HS-5 (cell line): ENCODE results near the gene LRP1B.

ENCODE experiments used
- DNase-seq: peaks from one replicate; pipeline ENCODE4 v3.0.0-alpha.2; 2012; ENCODE audit warnings: low read depth

Gene LRP1B

DNA sequence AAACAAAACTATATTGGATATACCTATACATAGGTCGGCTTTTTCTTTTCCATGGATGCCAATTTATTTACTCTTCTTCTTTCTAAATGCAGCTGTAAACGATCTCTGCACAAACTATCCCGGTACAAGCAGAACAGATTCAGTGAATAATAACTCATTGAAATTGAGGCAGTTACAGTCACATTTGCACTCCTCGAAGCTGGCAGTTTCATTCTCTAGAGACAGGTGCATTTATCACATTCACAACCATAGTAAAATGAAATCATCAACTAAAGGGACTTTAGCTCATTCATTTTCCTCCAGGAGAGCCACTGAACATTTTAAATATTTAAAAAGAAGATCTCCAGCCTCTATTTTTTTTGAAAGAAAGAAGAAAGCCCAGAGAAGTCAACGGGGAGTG is 551.7 kb downstream of the LRP1B start:
- DNase-seq = no peak

DNA sequence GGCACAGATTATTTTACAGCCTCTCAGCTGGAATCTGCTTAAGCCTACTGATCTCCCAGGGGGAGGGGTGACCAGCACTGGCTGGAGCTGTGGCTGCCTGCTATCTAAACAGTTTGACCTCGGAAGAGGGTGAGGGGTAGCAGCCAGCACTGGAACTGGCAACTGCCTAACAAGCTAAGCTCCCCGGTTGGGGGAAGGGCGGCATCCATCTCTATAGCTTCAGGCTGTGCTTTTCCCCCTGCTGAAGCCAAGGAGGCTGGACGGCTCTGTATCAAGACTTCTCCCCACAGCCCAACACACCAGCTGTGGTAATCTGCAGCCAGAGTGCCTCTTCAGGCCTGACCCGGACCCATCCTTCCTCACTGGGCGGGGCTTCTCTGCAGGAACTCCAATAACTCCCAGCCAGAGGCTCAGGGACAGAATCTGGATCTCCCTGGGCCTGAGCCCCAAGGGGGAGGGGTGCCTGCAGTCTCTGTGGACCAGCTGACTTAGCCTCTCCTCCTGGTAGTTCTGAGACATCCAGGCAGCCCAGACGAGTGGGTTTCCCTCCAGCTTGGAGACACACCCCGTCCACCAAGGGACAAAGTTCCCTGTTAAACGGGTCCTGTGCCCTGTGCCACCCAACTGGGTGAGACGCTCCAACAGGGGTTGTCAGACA is 560.2 kb downstream of the LRP1B start:
- no peak for DNase-seq

DNA sequence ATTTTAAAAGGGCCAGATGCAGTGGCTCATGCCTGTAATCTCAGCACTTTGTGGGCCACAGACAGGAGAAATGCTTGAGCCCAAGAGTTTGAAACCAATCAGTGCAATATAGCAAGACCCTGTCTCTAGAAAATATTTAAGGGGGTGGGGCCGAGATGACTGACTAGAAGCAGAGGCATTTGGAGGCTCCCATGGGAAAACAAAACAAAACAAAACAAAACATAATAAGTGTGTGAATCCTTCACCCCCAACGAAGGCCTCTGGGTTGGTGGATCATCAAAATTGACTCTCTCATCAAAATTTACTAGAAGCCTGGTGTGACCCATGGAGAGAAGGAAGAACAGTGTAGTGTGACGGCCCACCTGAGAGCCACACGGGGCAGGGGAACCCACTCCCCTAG is 560.9 kb downstream of the LRP1B start:
- no peak for DNase-seq

DNA sequence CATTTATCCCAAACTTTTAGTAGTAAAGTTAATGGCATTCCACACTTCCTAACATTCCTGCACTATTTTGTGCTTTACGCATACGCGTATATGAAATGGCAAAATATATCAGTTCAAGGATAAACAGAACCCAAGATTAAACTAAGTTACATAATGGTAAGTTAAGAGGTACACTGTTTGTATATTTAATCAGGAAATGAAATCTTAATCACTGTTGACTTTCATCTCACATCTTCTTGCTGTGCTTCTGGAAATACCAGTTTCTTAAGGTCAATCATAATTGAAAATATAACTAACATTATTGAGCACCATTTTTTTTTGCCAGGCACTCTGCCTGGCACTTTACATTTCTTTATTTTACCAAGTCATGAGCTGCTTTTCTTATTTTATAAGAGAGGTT is 565.2 kb downstream of the LRP1B start:
- DNase-seq = no peak

DNA sequence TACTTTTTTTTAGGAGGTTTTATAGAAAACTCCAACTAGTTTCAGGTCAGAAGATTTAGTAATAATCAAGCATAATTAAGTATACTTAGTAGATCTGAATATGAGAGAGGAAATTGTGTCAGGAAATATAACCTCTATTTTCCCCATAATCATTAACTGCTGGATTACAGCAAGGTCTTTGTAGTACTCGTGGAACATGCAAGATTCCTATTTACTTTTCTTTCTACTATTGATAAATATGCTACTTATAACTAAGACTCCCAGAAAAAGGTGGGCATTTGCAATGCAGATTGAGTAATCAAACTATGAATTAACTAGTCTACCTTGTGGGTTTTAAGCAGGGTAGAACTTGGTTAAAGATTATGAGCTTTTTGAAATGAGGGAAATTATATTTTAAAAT is 570.1 kb downstream of the LRP1B start:
- no peak for DNase-seq

DNA sequence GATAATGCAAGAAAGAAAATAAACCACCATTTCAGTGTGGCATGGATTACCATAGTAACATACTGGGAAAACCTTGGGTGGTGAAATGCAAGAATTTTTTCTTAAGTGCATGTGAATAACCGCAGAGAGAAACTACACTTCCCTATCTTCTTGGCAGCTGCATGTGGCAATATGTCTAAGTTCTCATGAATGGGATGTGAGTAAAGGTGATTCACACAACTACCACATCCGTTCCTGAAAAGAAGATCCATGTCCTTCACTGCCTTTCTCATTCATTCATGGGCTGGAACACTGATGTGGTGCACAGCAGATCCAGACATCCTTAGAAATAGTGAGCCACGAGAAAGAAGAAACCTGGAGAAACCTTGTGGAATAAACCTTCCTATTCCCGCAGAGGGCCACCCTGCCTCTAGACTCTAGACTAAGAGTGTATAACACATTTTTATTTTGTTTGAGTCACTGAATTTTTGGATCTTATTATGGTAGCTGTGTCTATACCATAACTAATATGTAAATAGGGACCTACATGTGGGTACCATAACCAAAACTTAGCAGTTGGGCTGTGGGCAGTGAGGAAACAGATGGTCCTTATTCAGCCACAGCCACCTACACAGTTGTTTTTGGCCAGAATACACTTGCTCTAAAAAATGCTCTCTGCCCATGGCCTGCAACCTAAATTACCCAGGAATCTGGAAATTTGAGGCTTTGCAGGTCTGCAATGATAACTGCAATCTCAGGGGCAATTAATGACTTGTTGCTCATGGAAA is 573.3 kb downstream of the LRP1B start:
- peak; percentile 87 for DNase-seq

DNA sequence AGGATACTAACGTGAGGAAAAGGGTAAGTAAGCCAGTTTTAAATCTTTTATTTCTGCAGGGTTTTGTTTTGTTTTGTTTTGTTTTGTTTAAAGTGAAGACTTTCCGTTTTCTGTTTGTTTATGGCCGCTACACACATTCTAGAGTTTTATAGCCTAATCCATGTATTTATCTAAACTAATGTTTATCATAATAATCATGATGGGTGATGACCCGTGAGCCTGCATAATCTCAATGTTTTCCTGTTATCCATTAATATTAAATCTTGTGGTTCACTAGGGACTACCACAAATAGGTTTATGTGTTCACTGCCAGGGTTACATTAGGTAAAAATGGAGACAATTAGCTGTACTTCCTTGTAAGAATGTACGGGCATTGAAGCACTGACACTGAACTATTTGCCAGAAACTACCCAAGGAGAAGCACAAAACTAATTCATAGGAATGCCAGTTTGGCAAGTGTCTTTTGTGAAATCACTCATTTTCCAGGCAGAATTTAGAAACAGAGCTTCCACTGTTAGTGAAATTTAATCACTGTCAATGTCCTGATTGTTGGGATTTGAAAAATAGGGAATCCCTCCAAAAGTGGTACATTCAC is 574.8 kb downstream of the LRP1B start:
- no peak for DNase-seq

DNA sequence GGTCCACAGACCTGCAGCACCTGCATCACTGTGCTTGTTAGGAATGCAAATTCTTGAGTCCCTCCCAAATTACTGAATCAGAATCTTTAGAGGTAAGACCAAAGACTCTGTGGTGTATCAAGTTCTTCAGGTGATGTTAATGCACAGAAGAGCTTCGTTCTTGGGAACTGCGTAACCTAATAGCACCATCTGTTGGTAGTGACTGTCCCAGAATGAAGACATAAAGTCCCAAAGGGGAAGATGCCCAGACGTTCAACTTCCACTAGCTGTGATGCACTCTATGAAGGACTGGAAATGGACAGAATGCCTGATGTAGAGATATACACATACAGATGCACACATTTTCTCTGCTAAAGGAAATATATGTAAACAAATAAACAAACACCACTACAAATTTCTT is 576.0 kb downstream of the LRP1B start:
- no peak for DNase-seq

DNA sequence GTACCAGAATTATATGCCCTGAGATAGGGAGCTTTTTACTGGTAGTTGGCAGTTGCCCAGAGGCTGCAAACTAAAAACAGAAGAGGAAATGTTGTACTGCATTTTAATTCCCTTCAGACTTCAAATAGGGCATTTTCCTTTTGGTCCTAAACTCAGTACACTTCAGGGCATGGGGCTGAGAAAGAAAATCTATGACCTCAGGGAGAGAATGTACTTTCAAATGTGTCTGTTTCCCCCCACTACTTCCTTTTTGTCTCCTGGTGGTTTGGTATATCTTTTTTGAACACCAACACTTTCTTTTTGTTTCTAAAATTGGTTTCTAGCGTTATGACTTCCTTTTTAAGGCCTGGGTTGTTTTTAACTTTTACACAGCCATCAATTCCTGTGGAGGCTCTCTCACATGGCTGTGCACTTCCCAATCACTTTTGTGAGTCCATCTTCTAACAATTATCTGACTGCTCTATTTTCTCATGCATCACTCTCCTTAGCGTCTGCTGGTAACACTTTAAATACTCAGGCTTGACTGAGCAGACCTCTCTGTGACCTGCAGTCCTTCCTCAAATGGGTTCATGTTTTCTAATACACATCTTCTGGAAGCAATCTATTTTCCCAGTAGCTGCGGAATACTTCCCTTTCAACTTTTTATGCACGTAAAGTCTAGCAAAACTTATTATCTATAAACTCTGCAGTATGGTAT is 596.0 kb downstream of the LRP1B start:
- no peak for DNase-seq

DNA sequence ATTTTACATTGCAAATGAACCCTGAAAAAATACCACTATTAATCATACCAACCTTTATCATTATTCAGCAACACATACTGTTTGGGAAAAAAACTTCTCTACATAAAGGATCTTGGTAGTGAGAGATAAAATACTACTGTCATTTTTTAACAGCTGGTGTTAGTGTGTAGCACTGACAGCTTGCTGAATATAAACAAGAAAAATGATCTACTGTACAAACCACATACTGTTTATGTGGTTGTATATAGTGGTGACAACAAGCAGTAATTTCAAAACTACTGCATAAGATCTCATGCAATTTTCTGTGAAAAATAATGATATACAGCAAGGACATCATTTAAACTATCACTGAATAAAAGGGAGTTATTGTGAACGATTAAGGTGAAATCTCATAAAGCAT is 601.2 kb downstream of the LRP1B start:
- DNase-seq = no peak

DNA sequence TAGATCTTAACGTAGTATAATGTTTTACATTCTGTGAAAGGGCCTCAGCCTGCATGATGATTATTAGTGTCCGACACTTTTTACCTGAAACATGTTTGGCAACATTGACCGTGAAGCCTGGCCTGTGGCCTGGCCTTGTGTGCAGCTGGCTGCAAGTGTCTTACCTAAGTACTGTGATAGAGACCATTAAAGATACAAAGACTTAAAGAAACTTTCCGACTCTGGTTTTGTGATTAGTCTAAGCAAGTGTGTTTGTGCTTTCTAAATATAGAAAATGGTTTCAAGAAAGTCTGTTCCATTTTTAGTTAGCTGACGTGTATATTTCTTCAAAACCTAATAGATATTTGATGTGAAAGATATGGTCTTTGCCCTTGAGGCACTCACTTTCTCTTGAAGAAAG is 601.8 kb downstream of the LRP1B start:
- no peak for DNase-seq

DNA sequence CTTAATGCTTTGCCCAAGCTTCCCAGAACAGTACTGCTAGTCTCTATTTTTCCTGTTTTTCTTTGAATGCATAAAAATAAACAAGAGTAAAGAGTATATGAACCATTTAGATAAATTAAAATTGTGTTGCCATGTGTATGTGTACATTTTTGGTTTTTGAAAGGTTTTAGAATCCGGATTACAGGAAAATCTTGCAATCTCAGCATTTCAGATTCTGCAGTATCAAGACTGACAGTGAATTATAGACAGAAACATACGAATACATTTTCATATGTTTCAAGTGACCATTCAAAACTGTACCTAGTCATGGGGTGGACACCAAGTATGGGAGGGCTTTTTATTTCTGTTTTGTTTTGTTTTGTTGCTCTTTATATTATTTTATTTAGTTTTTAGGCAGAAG is 604.1 kb downstream of the LRP1B start:
- DNase-seq = no peak

DNA sequence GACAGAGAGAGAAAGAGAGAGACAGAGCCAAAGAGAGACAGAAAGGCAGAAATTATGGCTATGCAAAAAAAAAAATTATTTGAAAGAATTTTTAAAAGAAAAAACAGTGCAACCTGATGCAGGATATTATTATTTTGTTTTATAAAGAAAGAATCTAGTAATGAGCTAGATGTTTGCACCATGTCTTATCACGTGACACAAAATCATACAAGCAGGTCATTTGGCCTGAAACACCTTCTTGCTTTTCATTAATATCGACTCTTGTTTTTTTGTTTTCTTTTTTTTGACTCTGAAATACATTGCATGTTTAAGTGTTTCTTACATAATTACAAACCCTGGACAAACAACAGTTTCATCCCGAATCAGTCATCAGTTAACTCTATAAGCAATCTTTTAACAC is 606.0 kb downstream of the LRP1B start:
- no peak for DNase-seq

DNA sequence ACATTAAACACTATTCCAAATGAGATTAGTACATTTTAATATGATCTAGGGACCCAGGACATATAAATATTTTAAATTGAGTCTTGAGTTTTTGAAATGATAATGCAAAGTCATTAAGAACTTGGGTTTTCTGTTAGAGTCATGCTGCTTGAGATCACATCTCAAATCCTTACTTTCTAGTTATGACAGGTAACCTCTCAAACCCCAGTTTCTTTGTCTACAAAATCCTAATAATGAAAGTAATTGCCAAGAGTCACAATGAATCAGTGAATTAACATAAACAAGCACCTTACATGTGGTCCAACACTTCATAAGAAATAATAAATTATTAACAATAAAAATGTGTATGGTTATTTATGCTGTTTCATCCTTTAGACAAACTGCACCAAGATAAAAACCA is 607.6 kb downstream of the LRP1B start:
- DNase-seq = no peak

DNA sequence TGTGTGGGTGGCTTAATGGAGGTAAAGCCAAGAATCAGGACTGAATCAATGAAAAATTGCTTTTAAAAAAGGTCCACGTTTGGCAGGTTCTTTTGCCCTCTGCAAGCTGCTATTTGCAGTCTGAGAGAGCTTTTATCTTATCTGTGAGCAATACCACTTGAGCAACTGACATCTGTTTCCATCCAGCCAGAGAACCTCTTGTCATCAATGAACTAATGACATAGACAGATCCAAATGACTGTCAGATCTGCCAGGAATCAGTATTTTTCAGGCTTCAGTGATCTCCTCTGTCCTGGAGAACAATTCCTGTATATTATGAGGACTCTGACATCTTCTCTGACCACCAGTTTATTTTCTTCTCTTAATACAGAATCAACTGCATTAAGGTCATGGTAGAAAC is 608.1 kb downstream of the LRP1B start:
- DNase-seq = no peak

DNA sequence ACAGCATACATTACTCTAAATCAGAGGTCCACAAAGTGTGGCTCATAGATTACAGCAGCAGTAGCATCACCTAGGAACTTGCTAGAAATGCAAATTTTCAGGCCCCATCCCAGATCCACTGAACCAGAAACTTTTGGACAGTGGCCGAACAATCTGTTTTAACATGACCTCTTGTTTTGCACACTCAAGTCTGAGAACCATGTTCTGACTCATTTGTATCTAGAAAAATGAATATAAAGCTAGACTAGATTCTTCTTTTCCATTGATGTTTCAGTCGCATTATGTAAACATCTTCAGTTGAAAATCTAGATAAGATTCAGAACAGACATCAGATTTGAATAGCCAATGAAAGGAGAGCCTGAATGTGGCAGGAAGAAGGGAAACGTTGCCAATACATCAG is 608.8 kb downstream of the LRP1B start:
- no peak for DNase-seq

DNA sequence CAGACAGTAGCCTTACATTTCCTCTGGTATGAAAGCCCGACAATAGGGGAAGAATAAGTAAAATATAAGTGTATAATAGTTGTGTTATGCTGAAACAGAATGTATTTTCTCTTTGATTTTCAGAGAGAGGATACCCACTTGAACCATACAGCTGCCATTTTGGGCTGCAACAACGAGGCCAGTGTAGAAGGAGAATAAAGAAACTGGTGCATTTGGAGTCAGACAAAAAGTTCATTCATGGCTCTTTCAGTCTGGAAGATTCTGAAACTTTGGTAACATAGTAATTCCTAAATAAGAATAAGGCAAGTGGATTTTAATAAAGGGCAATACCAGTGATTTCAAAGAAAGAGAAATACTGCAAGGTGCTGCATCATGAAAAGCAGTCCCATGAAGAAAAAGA is 610.9 kb downstream of the LRP1B start:
- no peak for DNase-seq

DNA sequence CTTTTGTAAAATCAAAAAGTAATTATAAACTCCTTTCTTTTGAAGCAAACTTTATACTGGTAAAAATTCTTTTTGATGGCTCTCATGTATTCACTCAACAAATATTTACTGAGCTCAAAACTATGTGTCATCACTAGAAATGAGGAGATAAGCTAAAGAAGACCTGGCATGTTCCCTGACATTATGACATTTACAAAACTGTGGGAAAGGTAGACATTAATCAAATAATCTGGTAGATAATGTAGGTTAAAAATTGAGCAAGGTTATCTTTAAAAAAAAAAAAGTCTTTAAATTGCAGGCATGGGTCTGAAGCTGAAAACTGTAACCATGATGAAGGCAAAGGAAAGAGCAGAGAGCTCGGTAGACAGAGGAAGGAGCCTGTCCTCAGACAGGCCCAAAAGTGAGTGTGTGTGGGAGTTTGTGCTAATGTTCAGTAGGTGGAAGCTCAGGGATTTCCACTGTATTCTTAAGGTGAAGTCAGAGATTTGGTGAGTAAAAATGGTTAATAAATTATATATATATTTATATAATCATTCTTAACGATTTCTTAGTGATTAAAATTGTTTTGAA is 612.9 kb downstream of the LRP1B start:
- DNase-seq = no peak

DNA sequence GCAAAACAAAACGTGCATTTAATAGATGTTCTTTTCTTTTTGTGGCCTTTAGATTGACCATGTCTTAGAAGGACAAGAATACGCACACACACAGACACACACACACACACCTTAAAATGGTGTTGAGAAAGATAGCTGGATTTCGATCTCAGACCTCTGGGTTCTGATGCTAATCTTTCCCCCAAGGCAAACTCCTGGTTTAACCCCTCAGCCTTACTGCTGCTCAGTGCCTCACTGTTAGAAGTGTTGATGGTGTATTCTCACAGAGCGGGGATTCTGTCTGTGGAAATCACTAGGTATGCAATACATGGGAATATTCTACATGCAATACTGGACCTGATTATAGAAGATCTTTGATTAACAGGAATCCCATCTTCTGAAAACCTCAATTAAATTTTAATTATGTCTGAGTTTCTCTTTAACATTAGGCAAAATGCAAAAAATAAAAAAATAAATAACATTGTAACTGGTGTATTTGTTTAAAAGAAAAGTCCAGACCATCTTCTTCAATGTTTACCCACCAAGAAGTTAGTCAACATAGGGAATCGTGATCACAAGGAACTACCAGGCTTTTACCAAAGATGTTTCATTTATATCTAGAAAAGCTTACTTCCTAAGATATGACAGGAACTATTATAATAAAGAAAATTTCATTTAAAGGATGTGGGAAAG is 613.5 kb downstream of the LRP1B start:
- DNase-seq = no peak

DNA sequence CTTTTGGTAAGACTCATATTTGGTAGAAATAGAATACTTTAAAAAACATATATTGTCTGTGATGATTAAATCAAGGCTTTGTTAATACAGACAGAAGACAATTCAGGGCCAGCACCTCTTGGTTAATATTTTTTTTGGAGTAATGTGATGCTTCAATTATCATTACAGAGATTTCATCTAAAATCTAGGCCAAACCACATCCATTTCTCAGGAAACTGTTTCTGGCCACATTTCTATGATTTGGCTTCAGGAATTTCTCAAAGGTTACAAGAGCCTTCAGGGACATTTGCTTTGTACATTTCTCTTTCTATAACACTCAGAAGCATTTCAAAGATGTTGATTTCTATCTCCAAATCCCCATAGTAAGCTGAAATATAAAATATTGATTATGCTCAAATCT is 614.9 kb downstream of the LRP1B start:
- no peak for DNase-seq

DNA sequence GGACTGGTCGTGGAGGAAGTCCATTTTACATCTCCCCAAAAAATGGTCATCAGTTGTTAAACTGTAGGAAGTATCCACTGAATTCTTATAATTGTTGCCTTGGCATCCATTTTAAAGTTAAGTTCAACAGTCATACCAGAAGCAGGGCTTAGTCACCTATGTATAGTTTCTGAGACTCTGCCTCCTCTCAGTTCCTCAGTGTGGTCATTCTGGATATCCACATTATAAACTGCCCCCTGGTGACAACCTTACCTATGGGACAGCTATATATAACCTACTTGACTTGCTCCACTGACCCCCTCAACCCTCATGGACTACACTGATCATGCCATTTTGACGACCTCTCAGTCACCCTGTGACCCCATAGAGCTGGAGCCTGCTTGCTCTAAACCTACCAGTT is 617.0 kb downstream of the LRP1B start:
- no peak for DNase-seq
